ENCODE data around the gene TANGO2. TPM values are rescaled to one million over a fixed set of nuclear protein-coding genes. Genes with fewer than 3 reads are reported as not detected.

Gene TANGO2
- total RNA-seq, 1 donor from 2014 or later, result 20.9 TPM

- Histone ChIP-seq H3K4me3 (ENCODE audit: low read depth, low read length) (no peak overlapping the region), H3K27me3 (ENCODE audit: control insufficient read depth, insufficient read depth, low read length) (no peaks in the 10 kb centered on the region), H3K36me3 (ENCODE audit: control insufficient read depth, insufficient read depth, low read length) (no peaks in the 10 kb centered on the region)
- TF ChIP-seq CTCF (IDR thresholded peaks at IDR 0.05; ENCODE audit: insufficient read depth, low read length, poor library complexity, severe bottlenecking), result no peak
- no peak for DNase-seq (ENCODE audit: low read depth)
Observed at GRCh38 chr22:20036535-20037392, 15.9 kb downstream of the TANGO2 start.

GRCh38 chr22:20037419-20037818, 16.5 kb downstream of the TANGO2 start:
- Histone ChIP-seq H3K36me3 (ENCODE audit: control insufficient read depth, insufficient read depth, low read length) (no peaks in the 10 kb centered on the region), H3K27me3 (ENCODE audit: control insufficient read depth, insufficient read depth, low read length) (no peaks in the 10 kb centered on the region), H3K4me3 (ENCODE audit: low read depth, low read length) (no peak overlapping the region)
- DNase-seq (ENCODE audit: low read depth), result no peak
- TF ChIP-seq CTCF (IDR thresholded peaks at IDR 0.05; ENCODE audit: insufficient read depth, low read length, poor library complexity, severe bottlenecking), result no peak

GRCh38 chr22:20038574-20038973, 17.7 kb downstream of the TANGO2 start:
- Histone ChIP-seq H3K36me3 (ENCODE audit: control insufficient read depth, insufficient read depth, low read length) (no peaks in the 10 kb centered on the region), H3K27me3 (ENCODE audit: control insufficient read depth, insufficient read depth, low read length) (no peaks in the 10 kb centered on the region), H3K4me3 (ENCODE audit: low read depth, low read length) (no peak overlapping the region)
- TF ChIP-seq CTCF (IDR thresholded peaks at IDR 0.05; ENCODE audit: insufficient read depth, low read length, poor library complexity, severe bottlenecking), result no peak
- no peak for DNase-seq (ENCODE audit: low read depth)

GRCh38 chr22:20039683-20040325, 18.9 kb downstream of the TANGO2 start:
- no peak for TF ChIP-seq CTCF (IDR thresholded peaks at IDR 0.05; ENCODE audit: insufficient read depth, low read length, poor library complexity, severe bottlenecking)
- H3K4me3 ChIP-seq (ENCODE audit: low read depth, low read length), result no peak overlapping the region
- H3K27me3 ChIP-seq (ENCODE audit: control insufficient read depth, insufficient read depth, low read length), result no peaks in the 10 kb centered on the region
- no peak for DNase-seq (ENCODE audit: low read depth)
- no peaks in the 10 kb centered on the region for H3K36me3 ChIP-seq (ENCODE audit: control insufficient read depth, insufficient read depth, low read length)

GRCh38 chr22:20040327-20041200, 19.7 kb downstream of the TANGO2 start:
- Histone ChIP-seq H3K36me3 (ENCODE audit: control insufficient read depth, insufficient read depth, low read length) (no peaks in the 10 kb centered on the region), H3K4me3 (ENCODE audit: low read depth, low read length) (no peak overlapping the region), H3K27me3 (ENCODE audit: control insufficient read depth, insufficient read depth, low read length) (no peaks in the 10 kb centered on the region)
- TF ChIP-seq CTCF (IDR thresholded peaks at IDR 0.05; ENCODE audit: insufficient read depth, low read length, poor library complexity, severe bottlenecking), result no peak
- DNase-seq (ENCODE audit: low read depth), result no peak
